NCI-H82 treated with DMSO at 0.1 percent for 48 hours (cell line): ENCODE results near the gene GBP4.

ENCODE experiments used
- DNase-seq: peaks from one replicate; lab custom pipeline; 2025; ENCODE audit not compliant: unreplicated experiment; lab: John Stamatoyannopoulos, UW

The GBP4 gene

DNA sequence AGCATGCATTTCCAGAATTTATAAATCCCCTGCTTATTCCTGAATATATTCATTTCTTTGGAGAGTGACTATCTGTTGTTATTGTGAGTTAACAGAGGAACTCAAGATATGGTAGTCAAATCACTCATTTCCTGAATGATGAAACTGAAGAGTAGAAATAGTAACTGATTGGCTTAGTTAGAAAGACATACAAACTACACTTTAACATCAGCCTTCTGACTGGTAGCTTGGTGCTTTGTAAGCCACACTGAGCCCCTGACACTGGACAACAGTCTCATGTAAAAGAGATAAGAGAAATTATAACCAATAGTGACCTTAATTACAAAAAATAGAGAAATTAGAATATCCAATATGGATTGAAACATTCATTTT is 27.7 kb downstream of the GBP4 start:
- DNase-seq = no peak

DNA sequence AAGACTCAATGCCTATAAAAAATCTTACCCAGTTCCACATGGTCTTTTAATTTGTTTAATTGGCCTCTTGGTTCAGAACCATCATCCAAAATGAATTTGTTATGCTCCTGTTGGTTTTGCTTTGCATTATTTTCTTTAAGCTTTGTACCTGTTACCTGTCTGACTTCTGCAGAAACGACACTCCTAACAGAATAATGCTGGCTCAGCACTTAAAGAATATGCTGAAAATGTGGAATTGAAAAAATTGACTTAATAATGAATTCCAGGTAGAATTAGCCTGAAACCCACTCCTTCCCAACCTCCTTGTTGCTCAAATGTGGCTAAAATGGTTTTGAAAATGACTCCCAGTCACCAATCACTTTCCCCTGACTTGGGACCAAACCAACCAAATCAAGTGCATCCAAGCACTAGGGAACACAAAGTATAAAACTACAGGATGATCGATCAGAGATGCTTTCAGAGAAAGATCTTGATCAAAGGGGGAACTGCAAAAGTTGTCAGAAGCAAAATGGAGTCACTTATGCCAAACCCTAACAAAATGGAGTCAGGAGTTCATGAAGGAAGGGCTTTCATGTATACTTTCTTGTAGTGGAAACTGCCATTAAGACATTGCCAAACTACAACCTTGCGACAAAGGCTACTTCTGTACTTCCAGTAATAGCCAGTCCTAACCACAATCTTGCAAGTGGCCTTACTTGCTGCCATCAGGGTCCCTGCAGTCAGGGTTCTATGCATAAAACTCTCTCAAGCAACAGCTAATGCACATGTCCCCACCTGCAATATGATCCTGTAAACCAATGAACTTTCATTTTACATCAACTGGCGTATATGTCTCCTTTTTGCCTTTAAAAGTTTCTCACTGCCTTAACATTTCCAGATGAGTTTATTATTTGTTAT is 28.3 kb downstream of the GBP4 start:
- no peak for DNase-seq

DNA sequence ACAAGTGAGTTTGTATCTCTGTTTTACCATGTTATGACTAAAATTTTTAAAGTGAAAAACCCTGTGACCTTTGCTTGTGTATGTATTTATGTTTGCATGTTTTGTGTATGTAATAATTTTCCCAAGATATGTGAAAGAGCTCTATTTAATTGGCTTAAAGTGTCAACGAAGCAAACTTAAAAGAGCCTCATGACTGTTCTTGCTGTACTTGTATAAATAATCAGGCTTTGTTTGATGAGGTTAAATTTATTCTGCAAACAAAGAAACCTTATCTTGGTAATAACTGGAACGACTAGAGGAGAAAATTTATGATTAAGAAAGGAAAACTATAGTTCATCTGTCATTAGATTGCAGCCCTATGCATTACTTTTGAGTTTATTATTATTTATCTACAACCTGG is 29.6 kb downstream of the GBP4 start:
- DNase-seq = no peak

GRCh38 chr1:89167590-89168230 is 31.0 kb downstream of the GBP4 start:
- DNase-seq = no peak

GRCh38 chr1:89166705-89167104 is 32.0 kb downstream of the GBP4 start:
- no peak for DNase-seq

- DNase-seq = no peak
Measured at GRCh38 chr1:89165811-89166210, 32.9 kb downstream of the GBP4 start.

DNA sequence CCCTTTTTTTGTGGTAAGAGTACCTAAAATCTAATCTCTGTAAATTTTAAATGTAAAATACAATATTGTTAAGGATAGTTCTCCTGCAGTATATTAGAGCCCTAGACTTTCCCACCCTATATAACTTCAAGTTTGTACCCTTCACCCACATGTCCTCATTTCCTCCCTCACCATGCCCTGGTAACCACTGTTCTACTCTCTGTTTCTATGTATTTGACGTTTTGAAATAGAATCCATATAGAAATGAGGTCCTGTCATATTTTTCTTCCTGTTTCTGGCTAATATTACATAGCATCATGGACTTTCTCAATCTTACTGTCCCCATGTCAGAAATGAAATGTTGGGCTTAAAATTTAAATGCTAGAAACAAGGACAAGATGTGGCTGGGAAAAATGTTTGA is 47.7 kb downstream of the GBP4 start:
- no peak for DNase-seq

- no peak for DNase-seq
Measured at GRCh38 chr1:89149976-89150375, 48.8 kb downstream of the GBP4 start.

GRCh38 chr1:89149229-89149628 is 49.5 kb downstream of the GBP4 start:
- DNase-seq = no peak

DNA sequence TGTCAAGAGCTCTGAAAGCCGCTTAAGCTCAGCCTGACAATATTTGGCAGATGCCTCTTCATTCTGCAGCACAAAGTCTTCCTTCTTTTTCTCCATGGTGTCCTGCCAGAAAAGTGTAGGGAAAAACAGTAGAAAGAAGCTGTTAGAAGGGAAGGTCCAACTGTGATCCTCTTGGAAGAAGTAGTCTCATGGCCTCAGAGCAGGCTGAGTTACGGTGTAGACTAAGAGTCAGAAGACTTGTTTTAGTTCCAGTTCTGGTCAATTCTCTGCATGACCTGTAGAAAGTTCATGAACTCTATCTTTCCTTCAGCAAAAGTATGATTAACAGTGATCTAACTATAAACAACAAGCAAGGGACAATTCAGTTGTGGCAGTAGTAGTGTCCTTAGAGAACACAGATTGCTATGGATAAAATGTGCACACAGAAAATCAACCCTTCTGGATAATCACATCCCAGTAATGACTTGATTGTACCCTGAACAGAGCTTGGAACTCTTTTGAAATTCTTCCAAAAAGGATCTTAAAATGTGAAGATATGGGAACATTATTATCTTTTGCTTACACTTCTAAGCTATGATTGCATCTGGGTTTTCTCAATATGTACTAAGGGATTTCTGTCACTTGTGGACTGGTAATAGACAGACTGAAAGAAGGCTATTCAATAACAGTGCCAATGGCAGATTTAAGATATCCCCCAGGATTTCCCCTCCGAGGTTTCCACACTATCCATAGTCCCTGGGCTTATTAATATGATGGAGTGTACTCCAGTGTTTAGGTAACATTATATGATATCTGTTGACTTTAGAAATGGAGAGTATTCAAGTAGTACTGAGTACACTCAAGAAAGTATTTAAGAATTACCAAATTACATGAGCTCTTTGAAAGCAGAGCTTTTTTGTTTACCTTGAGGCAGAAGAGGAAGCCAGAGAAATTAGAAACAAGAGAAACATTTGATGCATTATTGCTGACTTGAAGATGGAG is 50.8 kb downstream of the GBP4 start:
- DNase-seq = no peak

DNA sequence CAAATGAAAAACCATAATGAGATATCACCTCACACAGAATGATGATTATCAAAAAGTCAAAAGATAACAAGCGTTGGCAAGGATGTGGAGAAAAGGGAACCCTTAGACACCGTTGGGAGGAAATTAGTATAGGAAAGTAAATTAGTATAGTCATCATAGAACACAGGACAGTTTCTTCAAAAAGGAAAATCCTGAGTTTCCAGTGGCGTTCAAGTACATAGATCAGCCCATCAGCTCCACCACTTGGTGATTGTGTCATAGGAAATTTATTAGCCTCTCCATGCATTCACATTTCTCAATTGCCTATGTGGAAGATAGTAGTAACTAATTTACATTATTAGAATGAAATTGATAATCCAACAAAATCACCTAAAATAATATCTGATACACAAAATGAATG is 52.0 kb downstream of the GBP4 start:
- DNase-seq = no peak

GRCh38 chr1:89143484-89143883 is 55.3 kb downstream of the GBP4 start:
- DNase-seq = no peak

GRCh38 chr1:89142160-89142559 is 56.6 kb downstream of the GBP4 start:
- DNase-seq = no peak

DNA sequence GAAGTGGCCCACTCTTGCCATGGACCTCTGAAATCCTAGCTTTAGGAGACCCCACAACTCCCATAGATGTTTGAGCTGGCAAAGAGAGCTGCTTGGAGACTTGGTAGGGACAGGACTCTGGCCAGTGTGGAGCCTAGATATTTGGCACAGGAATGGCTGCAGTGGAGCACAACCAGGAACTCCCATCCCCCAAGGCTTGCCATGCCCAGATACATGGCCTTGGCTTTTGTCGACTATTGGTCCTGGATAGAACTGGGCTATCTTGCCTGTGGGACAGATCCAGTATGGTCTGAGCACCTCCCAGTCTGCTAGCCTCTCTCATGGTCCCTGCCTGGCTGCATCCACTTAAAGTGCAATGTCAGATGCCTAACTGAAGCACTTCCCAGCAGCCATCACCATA is 65.0 kb downstream of the GBP4 start:
- DNase-seq = no peak
